Measurements from ENCODE around the gene EHMT1.
"Not testable (repeated sequence)": the region's sequence is repeated elsewhere in the genome, so short reads cannot be mapped to it uniquely, and the experiment has no call there.

DNA sequence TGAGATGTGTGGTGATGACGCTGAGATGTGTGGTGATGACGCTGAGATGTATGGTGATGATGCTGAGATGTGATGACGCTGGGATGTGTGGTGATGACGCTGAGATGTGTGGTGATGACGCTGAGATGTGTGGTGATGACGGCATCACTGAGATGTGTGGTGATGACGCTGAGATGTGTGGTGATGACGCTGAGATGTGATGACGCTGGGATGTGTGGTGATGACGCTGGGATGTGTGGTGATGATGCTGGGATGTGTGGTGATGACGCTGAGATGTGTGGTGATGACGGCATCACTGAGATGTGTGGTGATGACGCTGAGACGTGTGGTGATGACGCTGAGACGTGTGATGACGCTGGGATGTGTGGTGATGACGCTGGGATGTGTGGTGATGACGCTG is 161.2 kb downstream of the EHMT1 start:
- TF ChIP-seq, protein P1, sequence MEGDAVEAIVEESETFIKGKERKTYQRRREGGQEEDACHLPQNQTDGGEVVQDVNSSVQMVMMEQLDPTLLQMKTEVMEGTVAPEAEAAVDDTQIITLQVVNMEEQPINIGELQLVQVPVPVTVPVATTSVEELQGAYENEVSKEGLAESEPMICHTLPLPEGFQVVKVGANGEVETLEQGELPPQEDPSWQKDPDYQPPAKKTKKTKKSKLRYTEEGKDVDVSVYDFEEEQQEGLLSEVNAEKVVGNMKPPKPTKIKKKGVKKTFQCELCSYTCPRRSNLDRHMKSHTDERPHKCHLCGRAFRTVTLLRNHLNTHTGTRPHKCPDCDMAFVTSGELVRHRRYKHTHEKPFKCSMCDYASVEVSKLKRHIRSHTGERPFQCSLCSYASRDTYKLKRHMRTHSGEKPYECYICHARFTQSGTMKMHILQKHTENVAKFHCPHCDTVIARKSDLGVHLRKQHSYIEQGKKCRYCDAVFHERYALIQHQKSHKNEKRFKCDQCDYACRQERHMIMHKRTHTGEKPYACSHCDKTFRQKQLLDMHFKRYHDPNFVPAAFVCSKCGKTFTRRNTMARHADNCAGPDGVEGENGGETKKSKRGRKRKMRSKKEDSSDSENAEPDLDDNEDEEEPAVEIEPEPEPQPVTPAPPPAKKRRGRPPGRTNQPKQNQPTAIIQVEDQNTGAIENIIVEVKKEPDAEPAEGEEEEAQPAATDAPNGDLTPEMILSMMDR (IDR thresholded peaks at IDR 0.05) = not testable (repeated sequence)
- TF ChIP-seq POLR2AphosphoS5, POLR2A (IDR thresholded peaks at IDR 0.05): not testable (repeated sequence)
